SK-N-SH treated with all-trans-retinoic acid at 6 μM for 48 hours (cell line): Measurements from ENCODE around the gene TIAM2.

Experiments used
- ATAC-seq: fragments of 200-7000 bp; cut with Tn5 transposase; 3 replicates; pipeline ENCODE4 v1.9.1; 2020; ENCODE audit warnings: mild to moderate bottlenecking, moderate library complexity
- ARNTL ChIP-seq: fragments of 450-650 bp; formaldehyde crosslinking; IDR thresholded peaks from 2 replicates; pipeline ENCODE4 v1.5.0; 2020; ENCODE audit warnings: low read depth, mild to moderate bottlenecking, moderate library complexity, borderline replicate concordance
- BACH2 ChIP-seq: fragments of 250-450 bp; sonication (Bioruptor Pico); IDR thresholded peaks from 2 replicates; pipeline ENCODE4 v1.9.0; 2021; ENCODE audit warnings: mild to moderate bottlenecking, borderline replicate concordance
- CSDC2 ChIP-seq: fragments of 250-450 bp; sonication (Bioruptor Pico); IDR thresholded peaks from 2 replicates; pipeline ENCODE4 v1.5.0; 2020; ENCODE audit warnings: mild to moderate bottlenecking, moderate library complexity
- ISL1 ChIP-seq: fragments of 250-450 bp; sonication (Bioruptor Pico); IDR thresholded peaks from 2 replicates; pipeline ENCODE4 v2.1.2; 2022; ENCODE audit warnings: mild to moderate bottlenecking, moderate library complexity
- OSR1 ChIP-seq: fragments of 250-450 bp; sonication (Bioruptor Pico); IDR thresholded peaks from 2 replicates; pipeline ENCODE4 v1.8.0; 2022; ENCODE audit warnings: moderate library complexity, mild to moderate bottlenecking, inconsistent platforms
- PPARA ChIP-seq: fragments of 250-450 bp; sonication (Bioruptor Pico); IDR thresholded peaks from 2 replicates; pipeline ENCODE4 v1.5.0; 2020; ENCODE audit warnings: mild to moderate bottlenecking, borderline replicate concordance
- SNAI2 ChIP-seq: fragments of 250-450 bp; sonication (Bioruptor Pico); IDR thresholded peaks from 2 replicates; pipeline ENCODE4 v1.5.0; 2020; ENCODE audit warnings: mild to moderate bottlenecking, moderate library complexity
- TCF4 ChIP-seq: fragments of 250-450 bp; sonication (Bioruptor Pico); IDR thresholded peaks from 2 replicates; pipeline ENCODE4 v1.8.0; 2021; ENCODE audit warnings: mild to moderate bottlenecking, moderate library complexity, borderline replicate concordance
- TOX ChIP-seq: fragments of 250-450 bp; sonication (Bioruptor Pico); IDR thresholded peaks from 2 replicates; pipeline ENCODE4 v1.8.0; 2021; ENCODE audit warnings: mild to moderate bottlenecking, moderate library complexity, borderline replicate concordance
- TSHZ2 ChIP-seq: fragments of 250-450 bp; sonication (Bioruptor Pico); IDR thresholded peaks from 2 replicates; pipeline ENCODE4 v1.5.0; 2020; ENCODE audit warnings: mild to moderate bottlenecking, moderate library complexity
- ZC3H10 ChIP-seq: fragments of 250-450 bp; sonication (Bioruptor Pico); IDR thresholded peaks from 2 replicates; pipeline ENCODE4 v1.5.1; 2021; ENCODE audit warnings: mild to moderate bottlenecking, moderate library complexity
- ZFP3 ChIP-seq: fragments of 250-450 bp; sonication (Bioruptor Pico); IDR thresholded peaks from 2 replicates; pipeline ENCODE4 v1.5.0; 2020; ENCODE audit warnings: mild to moderate bottlenecking, moderate library complexity
- ZFP30 ChIP-seq: fragments of 450-650 bp; formaldehyde crosslinking; IDR thresholded peaks from 2 replicates; pipeline ENCODE4 v1.5.0; 2022; ENCODE audit warnings: mild to moderate bottlenecking, moderate library complexity
- ZNF565 ChIP-seq: fragments of 450-650 bp; formaldehyde crosslinking; conservative IDR thresholded peaks from 2 replicates; pipeline ENCODE4 v1.5.0; 2020; ENCODE audit warnings: low read depth, mild to moderate bottlenecking, moderate library complexity
- ZNF70 ChIP-seq: fragments of 450-650 bp; formaldehyde crosslinking; IDR thresholded peaks from 2 replicates; pipeline ENCODE4 v1.5.0; 2020; ENCODE audit warnings: mild to moderate bottlenecking, moderate library complexity
- ZNF8 ChIP-seq: fragments of 450-650 bp; formaldehyde crosslinking; IDR thresholded peaks from 2 replicates; pipeline ENCODE4 v1.5.0; 2020; ENCODE audit warnings: mild to moderate bottlenecking, moderate library complexity
- TF ChIP-seq, protein P1 (sequence below): fragments of 250-450 bp; sonication (Bioruptor Pico); IDR thresholded peaks from 2 replicates; pipeline ENCODE4 v1.5.1; 2021; ENCODE audit warnings: mild to moderate bottlenecking, moderate library complexity
- TF ChIP-seq, protein P2 (sequence below): fragments of 250-450 bp; sonication (Bioruptor Pico); IDR thresholded peaks from 2 replicates; pipeline ENCODE4 v1.8.0; 2020; ENCODE audit warnings: mild to moderate bottlenecking, moderate library complexity, borderline replicate concordance
- TF ChIP-seq, protein P3 (sequence below): fragments of 250-450 bp; sonication (Bioruptor Pico); IDR thresholded peaks from 2 replicates; pipeline ENCODE4 v1.8.0; 2021; ENCODE audit warnings: low read depth, mild to moderate bottlenecking, moderate library complexity, borderline replicate concordance

The TIAM2 gene

GRCh38 chr6:155262655-155263054 lies 267.5 kb downstream of the TIAM2 start (continued):
- TF ChIP-seq ISL1 (CRISPR knock-in tag) = no peak
- TF ChIP-seq, protein P1, sequence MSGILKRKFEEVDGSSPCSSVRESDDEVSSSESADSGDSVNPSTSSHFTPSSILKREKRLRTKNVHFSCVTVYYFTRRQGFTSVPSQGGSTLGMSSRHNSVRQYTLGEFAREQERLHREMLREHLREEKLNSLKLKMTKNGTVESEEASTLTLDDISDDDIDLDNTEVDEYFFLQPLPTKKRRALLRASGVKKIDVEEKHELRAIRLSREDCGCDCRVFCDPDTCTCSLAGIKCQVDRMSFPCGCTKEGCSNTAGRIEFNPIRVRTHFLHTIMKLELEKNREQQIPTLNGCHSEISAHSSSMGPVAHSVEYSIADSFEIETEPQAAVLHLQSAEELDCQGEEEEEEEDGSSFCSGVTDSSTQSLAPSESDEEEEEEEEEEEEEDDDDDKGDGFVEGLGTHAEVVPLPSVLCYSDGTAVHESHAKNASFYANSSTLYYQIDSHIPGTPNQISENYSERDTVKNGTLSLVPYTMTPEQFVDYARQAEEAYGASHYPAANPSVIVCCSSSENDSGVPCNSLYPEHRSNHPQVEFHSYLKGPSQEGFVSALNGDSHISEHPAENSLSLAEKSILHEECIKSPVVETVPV (CRISPR knock-in tag) = no peak

DNA sequence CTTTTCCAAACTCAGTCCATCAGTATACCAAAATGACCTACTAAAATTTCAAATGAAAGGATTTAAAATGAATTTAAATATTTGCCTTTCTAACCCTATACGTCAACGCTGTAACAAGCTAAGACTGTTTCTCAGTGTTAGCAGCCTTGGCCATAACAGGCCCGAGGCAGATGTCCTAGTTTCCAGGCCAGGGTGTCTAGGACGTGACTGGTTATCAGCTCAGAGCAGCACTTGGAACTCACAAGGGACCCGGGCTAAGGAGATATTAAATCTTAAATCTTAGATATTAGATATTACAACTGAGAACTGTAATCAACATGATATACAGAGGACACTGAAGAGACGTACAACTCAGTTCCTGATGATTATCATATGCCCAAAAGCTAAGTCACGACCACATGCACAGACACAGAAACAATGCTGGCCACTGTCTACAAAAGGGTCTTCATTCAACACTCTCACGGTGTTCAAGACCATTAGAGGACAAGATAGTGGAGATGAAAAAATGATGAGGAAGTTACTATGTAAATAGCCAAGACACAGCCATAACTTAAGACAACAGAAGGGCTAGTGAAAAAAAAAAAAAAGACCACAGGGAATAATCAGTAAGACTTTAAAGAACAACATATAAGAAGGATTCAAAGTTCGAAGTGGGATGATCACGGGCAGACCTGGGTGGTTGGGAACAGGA lies 268.4 kb downstream of the TIAM2 start, which contains the start of gene CLDN20:
Gene CLDN20, plus strand, starts transcription at position 641 of the 691 bp plus-strand sequence. CDS start 11,707 bp downstream, outside the sequence.
- TF ChIP-seq ZNF70 (CRISPR knock-in tag) (no peak), ZFP30 (CRISPR knock-in tag) (no peak), ISL1 (CRISPR knock-in tag) (no peak), ARNTL (CRISPR knock-in tag) (no peak), CSDC2 (CRISPR knock-in tag) (no peak), BACH2 (CRISPR knock-in tag) (no peak), ZNF565 (no peak), ZC3H10 (CRISPR knock-in tag) (no peak), TSHZ2 (CRISPR knock-in tag) (no peak), TOX (no peak), ZNF8 (CRISPR knock-in tag) (no peak), ZFP3 (CRISPR knock-in tag) (no peak), PPARA (CRISPR knock-in tag) (no peak), TCF4 (no peak; the same call in 1 of the 2 replicates)
- TF ChIP-seq, protein P2, sequence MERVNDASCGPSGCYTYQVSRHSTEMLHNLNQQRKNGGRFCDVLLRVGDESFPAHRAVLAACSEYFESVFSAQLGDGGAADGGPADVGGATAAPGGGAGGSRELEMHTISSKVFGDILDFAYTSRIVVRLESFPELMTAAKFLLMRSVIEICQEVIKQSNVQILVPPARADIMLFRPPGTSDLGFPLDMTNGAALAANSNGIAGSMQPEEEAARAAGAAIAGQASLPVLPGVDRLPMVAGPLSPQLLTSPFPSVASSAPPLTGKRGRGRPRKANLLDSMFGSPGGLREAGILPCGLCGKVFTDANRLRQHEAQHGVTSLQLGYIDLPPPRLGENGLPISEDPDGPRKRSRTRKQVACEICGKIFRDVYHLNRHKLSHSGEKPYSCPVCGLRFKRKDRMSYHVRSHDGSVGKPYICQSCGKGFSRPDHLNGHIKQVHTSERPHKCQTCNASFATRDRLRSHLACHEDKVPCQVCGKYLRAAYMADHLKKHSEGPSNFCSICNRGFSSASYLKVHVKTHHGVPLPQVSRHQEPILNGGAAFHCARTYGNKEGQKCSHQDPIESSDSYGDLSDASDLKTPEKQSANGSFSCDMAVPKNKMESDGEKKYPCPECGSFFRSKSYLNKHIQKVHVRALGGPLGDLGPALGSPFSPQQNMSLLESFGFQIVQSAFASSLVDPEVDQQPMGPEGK = no peak
- no peak for ATAC-seq

- peak; percentile 55 for ATAC-seq
- TF ChIP-seq, protein P3, sequence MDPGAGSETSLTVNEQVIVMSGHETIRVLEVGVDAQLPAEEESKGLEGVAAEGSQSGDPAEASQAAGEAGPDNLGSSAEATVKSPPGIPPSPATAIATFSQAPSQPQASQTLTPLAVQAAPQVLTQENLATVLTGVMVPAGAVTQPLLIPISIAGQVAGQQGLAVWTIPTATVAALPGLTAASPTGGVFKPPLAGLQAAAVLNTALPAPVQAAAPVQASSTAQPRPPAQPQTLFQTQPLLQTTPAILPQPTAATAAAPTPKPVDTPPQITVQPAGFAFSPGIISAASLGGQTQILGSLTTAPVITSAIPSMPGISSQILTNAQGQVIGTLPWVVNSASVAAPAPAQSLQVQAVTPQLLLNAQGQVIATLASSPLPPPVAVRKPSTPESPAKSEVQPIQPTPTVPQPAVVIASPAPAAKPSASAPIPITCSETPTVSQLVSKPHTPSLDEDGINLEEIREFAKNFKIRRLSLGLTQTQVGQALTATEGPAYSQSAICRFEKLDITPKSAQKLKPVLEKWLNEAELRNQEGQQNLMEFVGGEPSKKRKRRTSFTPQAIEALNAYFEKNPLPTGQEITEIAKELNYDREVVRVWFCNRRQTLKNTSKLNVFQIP = no peak
- TF ChIP-seq ZFP30 (CRISPR knock-in tag) = no peak
- no peak for TF ChIP-seq ZNF70 (CRISPR knock-in tag)
- no peak for TF ChIP-seq OSR1
- TF ChIP-seq ZNF565 = no peak
- TF ChIP-seq SNAI2 (CRISPR knock-in tag) = no peak
- no peak for TF ChIP-seq ZC3H10 (CRISPR knock-in tag)
- no peak for TF ChIP-seq ZFP3 (CRISPR knock-in tag)
- no peak for TF ChIP-seq TOX
- TF ChIP-seq ARNTL (CRISPR knock-in tag) = no peak
Observed at GRCh38 chr6:155264693-155265320, 269.7 kb downstream of the TIAM2 start.

DNA sequence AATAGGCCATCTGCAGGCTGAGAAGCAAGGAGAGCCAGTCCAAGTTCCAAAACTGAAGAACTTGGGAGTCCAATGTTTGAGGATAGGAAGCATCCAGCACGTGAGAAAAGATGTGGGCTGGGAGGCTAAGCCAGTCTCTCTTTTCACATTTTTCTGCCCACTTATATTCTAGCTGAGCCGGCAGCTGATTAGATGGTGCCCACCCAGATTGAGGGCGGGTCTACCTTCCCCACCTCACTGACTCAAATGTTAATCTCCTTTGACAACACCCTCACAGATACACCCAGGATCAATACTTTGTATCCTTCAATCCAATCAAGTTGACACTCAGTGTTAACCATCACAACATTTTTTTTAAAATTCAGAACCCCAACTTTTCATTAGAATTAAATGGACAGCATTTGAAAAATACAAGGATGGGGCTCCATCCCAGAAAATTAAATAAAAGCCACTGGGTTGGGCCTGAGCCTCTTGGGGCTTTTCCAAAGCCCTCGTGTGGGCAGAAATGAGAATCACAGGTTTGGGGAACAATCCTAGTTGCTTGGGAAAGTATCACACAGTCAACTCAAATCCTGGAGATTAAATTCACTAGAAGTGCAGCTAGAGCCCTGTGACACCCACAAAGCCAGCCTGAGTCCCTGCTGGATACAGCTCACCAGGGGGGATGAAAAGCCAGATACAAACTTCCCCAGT lies 270.9 kb downstream of the TIAM2 start:
- no peak for TF ChIP-seq SNAI2 (CRISPR knock-in tag)
- TF ChIP-seq ZNF70 (CRISPR knock-in tag) = 0 out of 2 replicates have a peak, but pooled peaks have one; percentile 9
- no peak for TF ChIP-seq BACH2 (CRISPR knock-in tag)
- no peak for TF ChIP-seq ISL1 (CRISPR knock-in tag)
- no peak for TF ChIP-seq ZNF565
- no peak for TF ChIP-seq ARNTL (CRISPR knock-in tag)
- no peak for TF ChIP-seq TOX
- ATAC-seq = no peak
